GM10248 (cell line): Measurements from ENCODE around the gene WNT5A.

Source experiments
- CTCF ChIA-PET: fragments of 300-600 bp; sonication (Branson Sonifier 250); formaldehyde crosslinking; extraction: SDS; loops from one replicate; lab custom pipeline; 2021; ENCODE audit warnings: antibody characterized with exemption; lab: Yijun Ruan, JAX
- POLR2A ChIA-PET: fragments of 350-650 bp; sonication (Branson Sonifier 250); formaldehyde crosslinking; extraction: SDS; loops from one replicate; lab custom pipeline; 2020; ENCODE audit warnings: antibody characterized with exemption; lab: Yijun Ruan, JAX
- DNase-seq: peaks from one replicate; pipeline ENCODE4 v3.0.0; 2012; ENCODE audit errors: extremely low spot score
- TF ChIP-seq, protein P1 (sequence below): IDR thresholded peaks from 2 replicates; pipeline ENCODE4 v1.5.1; 2012; ENCODE audit warnings: mild to moderate bottlenecking, low read depth; ENCODE audit errors: extremely low read depth, missing control alignments, control extremely low read depth

WNT5A gene

DNA sequence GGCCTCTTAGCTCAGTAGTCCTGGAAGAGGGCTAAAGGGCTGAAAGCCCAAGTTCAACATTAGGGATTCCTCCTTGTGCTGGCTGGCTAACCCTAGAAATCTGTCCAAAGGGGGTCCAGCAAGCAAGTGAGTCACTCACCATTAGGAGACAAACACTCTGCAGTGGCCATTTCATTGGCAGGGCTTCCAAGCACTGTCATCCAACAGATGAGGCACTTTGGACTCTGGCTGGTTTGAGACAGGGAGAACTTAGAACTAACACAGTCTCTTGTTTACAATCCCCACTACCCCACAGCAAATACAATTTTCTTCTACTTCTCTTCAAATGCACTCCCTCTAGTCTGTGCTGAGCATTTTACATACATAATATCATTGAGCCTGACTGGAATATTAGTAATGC lies 10.1 kb upstream of the WNT5A start:
- CTCF ChIA-PET, result interaction anchor here (1.6 kb wide), 1 partner anchor 10 kb away, joined by 4 read pairs; the partner anchor contains the start of gene WNT5A
- POLR2A ChIA-PET, result no interaction called here
- TF ChIP-seq, protein P1, sequence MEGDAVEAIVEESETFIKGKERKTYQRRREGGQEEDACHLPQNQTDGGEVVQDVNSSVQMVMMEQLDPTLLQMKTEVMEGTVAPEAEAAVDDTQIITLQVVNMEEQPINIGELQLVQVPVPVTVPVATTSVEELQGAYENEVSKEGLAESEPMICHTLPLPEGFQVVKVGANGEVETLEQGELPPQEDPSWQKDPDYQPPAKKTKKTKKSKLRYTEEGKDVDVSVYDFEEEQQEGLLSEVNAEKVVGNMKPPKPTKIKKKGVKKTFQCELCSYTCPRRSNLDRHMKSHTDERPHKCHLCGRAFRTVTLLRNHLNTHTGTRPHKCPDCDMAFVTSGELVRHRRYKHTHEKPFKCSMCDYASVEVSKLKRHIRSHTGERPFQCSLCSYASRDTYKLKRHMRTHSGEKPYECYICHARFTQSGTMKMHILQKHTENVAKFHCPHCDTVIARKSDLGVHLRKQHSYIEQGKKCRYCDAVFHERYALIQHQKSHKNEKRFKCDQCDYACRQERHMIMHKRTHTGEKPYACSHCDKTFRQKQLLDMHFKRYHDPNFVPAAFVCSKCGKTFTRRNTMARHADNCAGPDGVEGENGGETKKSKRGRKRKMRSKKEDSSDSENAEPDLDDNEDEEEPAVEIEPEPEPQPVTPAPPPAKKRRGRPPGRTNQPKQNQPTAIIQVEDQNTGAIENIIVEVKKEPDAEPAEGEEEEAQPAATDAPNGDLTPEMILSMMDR, result no peak
- no peak for DNase-seq

DNA sequence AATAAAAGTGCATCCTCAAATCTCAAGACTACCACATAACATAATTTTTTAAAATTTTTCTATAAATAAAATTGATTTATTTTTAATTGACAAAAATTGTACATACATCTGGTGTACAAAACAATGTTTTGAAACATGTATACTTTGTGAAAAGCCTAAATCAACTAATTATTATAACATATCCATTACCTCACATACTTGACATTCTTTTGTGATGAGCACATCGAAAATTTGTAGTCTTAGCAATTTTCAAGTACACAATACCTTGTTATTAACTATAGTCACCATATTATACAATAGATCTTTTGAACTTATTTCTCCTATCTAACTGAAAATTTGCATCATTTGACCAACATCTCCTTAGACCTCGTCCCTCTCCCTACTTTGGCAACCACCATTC lies 7.9 kb upstream of the WNT5A start:
- CTCF ChIA-PET, result no interaction called here

DNA sequence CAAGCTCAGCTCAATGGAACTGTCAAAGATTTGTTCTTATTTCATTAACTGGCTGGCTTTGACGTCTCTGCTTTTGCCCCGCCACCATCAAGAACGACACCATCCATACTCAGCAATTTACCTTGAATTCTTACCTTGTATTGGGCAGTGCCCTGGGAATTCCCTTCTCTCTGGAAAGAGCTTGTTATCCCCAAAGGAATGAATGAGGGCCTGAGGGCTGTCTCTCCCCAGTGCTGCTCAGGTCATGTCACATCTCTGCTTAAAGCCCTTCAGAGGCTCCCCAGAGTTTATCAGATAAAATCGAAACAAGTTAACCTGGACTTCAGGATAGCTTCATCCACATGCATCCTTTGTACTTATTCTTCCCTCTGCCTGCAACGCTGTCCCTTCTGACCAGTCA lies 5.9 kb upstream of the WNT5A start:
- TF ChIP-seq, protein P1, result no peak
- CTCF ChIA-PET, result interaction anchor here (1.0 to 1.8 kb wide), 4 partner anchors 8 to 255 kb away, joined by 3 to 6 read pairs (median 4); no protein-coding TSS in a partner anchor

More for the DNA sequence above, 7.9 kb upstream of the WNT5A start:
- POLR2A ChIA-PET, result no interaction called here
- TF ChIP-seq, protein P1, result no peak
- DNase-seq, result no peak

DNA sequence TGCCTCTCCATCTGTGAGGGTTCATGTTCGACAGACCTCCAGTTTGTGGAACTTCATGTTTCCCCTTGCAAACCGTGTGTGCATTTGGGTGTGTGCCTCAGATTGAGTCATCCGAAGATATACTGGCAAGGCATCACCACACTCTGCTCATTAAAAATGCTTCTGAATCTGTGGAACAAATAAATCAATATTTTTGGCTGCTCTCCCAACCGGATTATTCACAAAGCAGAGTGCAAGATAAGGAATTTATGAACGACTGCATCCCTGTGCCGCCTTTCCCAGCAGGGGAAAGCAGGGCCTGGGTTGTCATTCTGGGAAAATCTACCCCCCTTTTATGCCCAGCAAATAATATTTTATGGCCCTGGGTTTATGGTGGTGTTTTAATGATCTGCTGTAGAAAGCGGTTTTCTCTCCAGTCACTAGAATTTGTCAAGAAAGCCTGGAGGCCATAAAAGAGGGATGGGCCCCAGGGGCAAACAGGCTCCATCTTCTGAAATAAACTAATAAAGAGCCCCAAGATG lies 4.2 kb upstream of the WNT5A start:
- TF ChIP-seq, protein P1, result no peak
- ChIA-PET POLR2A (no interaction called here), CTCF (interaction anchor here (0.8 to 1.8 kb wide), 2 partner anchors 10 to 230 kb away, joined by 4 to 6 read pairs; no protein-coding TSS in a partner anchor)
- no peak for DNase-seq

More for the DNA sequence above, 5.9 kb upstream of the WNT5A start:
- DNase-seq, result no peak
- POLR2A ChIA-PET, result no interaction called here

DNA sequence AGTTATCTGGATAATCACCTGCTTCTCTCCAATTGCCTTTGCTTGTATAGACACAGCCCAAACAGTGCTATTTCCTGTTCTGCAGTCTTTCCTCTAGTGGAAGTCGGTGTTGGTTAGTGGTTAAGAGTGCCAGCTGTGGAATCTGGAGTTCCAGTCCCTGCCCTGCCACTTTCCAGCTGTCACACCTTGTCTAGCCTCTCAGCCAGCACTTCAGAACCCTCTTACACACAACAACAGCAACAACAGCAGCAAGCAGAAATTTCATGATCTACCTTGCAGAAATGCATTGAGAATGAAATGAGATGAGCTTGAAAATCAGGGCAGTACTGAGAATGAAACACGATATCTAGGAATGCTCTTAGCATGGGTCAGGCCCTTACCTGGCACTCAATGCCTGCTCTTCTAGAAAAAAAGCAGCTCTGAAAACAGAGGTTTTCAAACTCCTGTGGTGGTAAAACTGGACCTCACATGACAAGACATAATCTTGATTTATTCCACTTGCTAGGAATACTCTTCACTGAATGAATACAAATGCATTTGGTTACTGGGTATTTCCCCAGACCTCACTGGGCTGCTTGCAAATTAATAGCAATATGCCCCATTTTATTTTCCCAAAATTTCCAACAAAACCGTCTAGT lies 3.3 kb upstream of the WNT5A start:
- TF ChIP-seq, protein P1, result no peak
- POLR2A ChIA-PET, result no interaction called here
- no peak for DNase-seq
- CTCF ChIA-PET, result interaction anchor here (1.0 to 1.8 kb wide), 2 partner anchors 11 to 13 kb away, joined by 3 to 4 read pairs; no protein-coding TSS in a partner anchor

GRCh38 chr3:55489798-55490132 lies 2.7 kb upstream of the WNT5A start:
- DNase-seq, result no peak
- CTCF ChIA-PET, result interaction anchor here (1.0 to 1.8 kb wide), 2 partner anchors 11 to 12 kb away, joined by 3 to 4 read pairs; no protein-coding TSS in a partner anchor
- POLR2A ChIA-PET, result no interaction called here
- TF ChIP-seq, protein P1, result no peak
